Upper lobe of left lung (tissue), 4 donors: ENCODE data around the gene LTK.

Experiments used
- EP300 ChIP-seq, 4 donors: sonication (generic); formaldehyde crosslinking; IDR thresholded peaks; one replicate each; pipeline ENCODE4 v1.5.1; 2017; ENCODE audit warnings: antibody characterized with exemption in 4 of 4, control low read depth in 2 of 4
- POLR2A ChIP-seq, 4 donors: fragments of 450-650 bp; IDR thresholded peaks; one replicate each; pipeline ENCODE4 v1.5.1; 2016 to 2017; ENCODE audit warnings: antibody characterized with exemption in 4 of 4, mild to moderate bottlenecking in 2 of 4
- POLR2AphosphoS5 ChIP-seq, 2 donors: sonication (generic); formaldehyde crosslinking; IDR thresholded peaks; one replicate each; pipeline ENCODE4 v1.5.1; 2017; ENCODE audit warnings: antibody characterized with exemption in 2 of 2
- TF ChIP-seq, protein P1 (sequence below), 6 experiments: fragments of 450-650 bp in 4 of 6; fragments of 200-600 bp in 2 of 6; sonication (generic) in 2 of 6; IDR thresholded peaks; one replicate each; pipeline ENCODE4 v1.5.1; 2016 to 2019; ENCODE audit warnings: antibody characterized with exemption in 6 of 6

DNA sequence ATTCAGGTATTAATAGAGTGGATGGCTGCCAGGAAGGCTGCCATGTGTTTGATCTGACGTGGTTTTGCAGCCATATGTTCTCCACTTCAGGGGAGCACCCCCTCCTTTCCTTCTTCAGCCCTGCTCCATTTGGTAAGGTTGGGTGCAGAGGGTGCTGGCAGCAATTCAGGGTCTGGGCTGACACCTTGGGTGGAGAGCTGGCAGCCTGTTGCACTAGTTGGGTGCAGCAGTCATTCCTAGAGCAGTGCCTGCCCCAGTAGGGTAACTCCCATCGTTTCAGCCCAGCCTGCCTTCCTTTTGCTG, 46.9 kb upstream of the LTK start:
- TF ChIP-seq, protein P1, sequence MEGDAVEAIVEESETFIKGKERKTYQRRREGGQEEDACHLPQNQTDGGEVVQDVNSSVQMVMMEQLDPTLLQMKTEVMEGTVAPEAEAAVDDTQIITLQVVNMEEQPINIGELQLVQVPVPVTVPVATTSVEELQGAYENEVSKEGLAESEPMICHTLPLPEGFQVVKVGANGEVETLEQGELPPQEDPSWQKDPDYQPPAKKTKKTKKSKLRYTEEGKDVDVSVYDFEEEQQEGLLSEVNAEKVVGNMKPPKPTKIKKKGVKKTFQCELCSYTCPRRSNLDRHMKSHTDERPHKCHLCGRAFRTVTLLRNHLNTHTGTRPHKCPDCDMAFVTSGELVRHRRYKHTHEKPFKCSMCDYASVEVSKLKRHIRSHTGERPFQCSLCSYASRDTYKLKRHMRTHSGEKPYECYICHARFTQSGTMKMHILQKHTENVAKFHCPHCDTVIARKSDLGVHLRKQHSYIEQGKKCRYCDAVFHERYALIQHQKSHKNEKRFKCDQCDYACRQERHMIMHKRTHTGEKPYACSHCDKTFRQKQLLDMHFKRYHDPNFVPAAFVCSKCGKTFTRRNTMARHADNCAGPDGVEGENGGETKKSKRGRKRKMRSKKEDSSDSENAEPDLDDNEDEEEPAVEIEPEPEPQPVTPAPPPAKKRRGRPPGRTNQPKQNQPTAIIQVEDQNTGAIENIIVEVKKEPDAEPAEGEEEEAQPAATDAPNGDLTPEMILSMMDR (IDR thresholded peaks at IDR 0.05), result no peak
- no peak for TF ChIP-seq POLR2A (IDR thresholded peaks at IDR 0.05)
- TF ChIP-seq EP300 (IDR thresholded peaks at IDR 0.05), result no peak
- TF ChIP-seq POLR2AphosphoS5 (IDR thresholded peaks at IDR 0.05), result no peak
